GM19035 (cell line): ENCODE measurements around the gene CLIP4.

ENCODE experiments used
- ATAC-seq: cut with Tn5 transposase; IDR thresholded peaks from one replicate; pipeline ENCODE4 v1.9.1; 2021; ENCODE audit not compliant: unreplicated experiment

CLIP4 gene

GRCh38 chr2:29182920-29183319, 67.7 kb downstream of the CLIP4 start:
- ATAC-seq, result no peak

GRCh38 chr2:29184531-29184930, 69.3 kb downstream of the CLIP4 start:
- ATAC-seq, result no peak

GRCh38 chr2:29186817-29187216, 71.6 kb downstream of the CLIP4 start:
- ATAC-seq, result no peak

GRCh38 chr2:29187926-29188325, 72.7 kb downstream of the CLIP4 start:
- ATAC-seq, result no peak

- ATAC-seq, result no peak
Observed at GRCh38 chr2:29189052-29189451, 73.8 kb downstream of the CLIP4 start.

GRCh38 chr2:29191817-29192216, 76.6 kb downstream of the CLIP4 start:
- ATAC-seq, result no peak

- ATAC-seq, result no peak
Observed at GRCh38 chr2:29192526-29192925, 77.3 kb downstream of the CLIP4 start.

GRCh38 chr2:29193111-29193510, 77.9 kb downstream of the CLIP4 start:
- no peak for ATAC-seq

- ATAC-seq, result no peak
Observed at GRCh38 chr2:29193681-29194080, 78.5 kb downstream of the CLIP4 start.

- ATAC-seq, result no peak
Observed at GRCh38 chr2:29195796-29196195, 80.6 kb downstream of the CLIP4 start.

- no peak for ATAC-seq
Observed at GRCh38 chr2:29196792-29197788, 81.9 kb downstream of the CLIP4 start.

- ATAC-seq, result no peak
Observed at GRCh38 chr2:29201979-29202378, 86.8 kb downstream of the CLIP4 start.

- ATAC-seq, result no peak
Observed at GRCh38 chr2:29202819-29203495, 87.7 kb downstream of the CLIP4 start.

- no peak for ATAC-seq
Observed at GRCh38 chr2:29206941-29207340, 91.7 kb downstream of the CLIP4 start.

GRCh38 chr2:29207352-29208148, 92.3 kb downstream of the CLIP4 start:
- no peak for ATAC-seq

- no peak for ATAC-seq
Observed at GRCh38 chr2:29209551-29209950, 94.3 kb downstream of the CLIP4 start.

GRCh38 chr2:29212009-29212408, 96.8 kb downstream of the CLIP4 start:
- ATAC-seq, result no peak

GRCh38 chr2:29213888-29214291, 98.7 kb downstream of the CLIP4 start:
- ATAC-seq, result no peak

- ATAC-seq, result no peak
Observed at GRCh38 chr2:29215073-29215472, 99.9 kb downstream of the CLIP4 start.

GRCh38 chr2:29215739-29216608, 100.8 kb downstream of the CLIP4 start:
- no peak for ATAC-seq

- no peak for ATAC-seq
Observed at GRCh38 chr2:29216609-29216909, 101.3 kb downstream of the CLIP4 start.
